HFFc6 (cell line): ENCODE data around the gene XRCC3. TPM values are rescaled to one million over a fixed set of nuclear protein-coding genes. Genes with fewer than 3 reads are reported as not detected.

Experiments
- DNase-seq: peaks from one replicate; pipeline ENCODE4 v3.0.0-alpha.2; 2018
- H3K27ac Mint-ChIP-seq: 2 replicates; pipeline ENCODE4 v1.8.0; 2020; ENCODE audit warnings: mild to moderate bottlenecking, mixed read lengths
- H3K27me3 Mint-ChIP-seq: 2 replicates; pipeline ENCODE4 v1.8.0; 2021; ENCODE audit warnings: mild to moderate bottlenecking, moderate library complexity, mixed read lengths; ENCODE audit not compliant: insufficient read depth
- H3K36me3 Mint-ChIP-seq: 2 replicates; pipeline ENCODE4 v1.8.0; 2021; ENCODE audit warnings: low read depth, mixed read lengths
- H3K4me1 Mint-ChIP-seq: 2 replicates; pipeline ENCODE4 v1.8.0; 2020; ENCODE audit warnings: low read depth, mixed read lengths
- H3K4me3 Mint-ChIP-seq: 2 replicates; pipeline ENCODE4 v1.8.0; 2020; ENCODE audit warnings: mild to moderate bottlenecking, moderate library complexity, mixed read lengths
- H3K9me3 Mint-ChIP-seq: 2 replicates; pipeline ENCODE4 v1.8.0; 2020; ENCODE audit warnings: mild to moderate bottlenecking, mixed read lengths
- total RNA-seq, 6 experiments: library from RNA; stranded (reverse); fragmentation: NEBNext Ultra II Directional; extraction: Animal tissue kit (Norgen Biotek cat#: 25700); gene quantifications; 2 replicates in 1 of 6; 3 replicates in 5 of 6; pipeline ENCODE4 v1.2.3, GENCODE V29; 2021
- TF ChIP-seq, protein P1 (sequence below): fragments of 200-600 bp; sonication (generic); IDR thresholded peaks from 2 replicates; pipeline ENCODE4 v1.5.0; 2021; ENCODE audit warnings: antibody characterized with exemption, mild to moderate bottlenecking

Gene XRCC3
- total RNA-seq, 6 experiments from 2014 or later = 7.3 to 15.7 (median 13.4) TPM

DNA sequence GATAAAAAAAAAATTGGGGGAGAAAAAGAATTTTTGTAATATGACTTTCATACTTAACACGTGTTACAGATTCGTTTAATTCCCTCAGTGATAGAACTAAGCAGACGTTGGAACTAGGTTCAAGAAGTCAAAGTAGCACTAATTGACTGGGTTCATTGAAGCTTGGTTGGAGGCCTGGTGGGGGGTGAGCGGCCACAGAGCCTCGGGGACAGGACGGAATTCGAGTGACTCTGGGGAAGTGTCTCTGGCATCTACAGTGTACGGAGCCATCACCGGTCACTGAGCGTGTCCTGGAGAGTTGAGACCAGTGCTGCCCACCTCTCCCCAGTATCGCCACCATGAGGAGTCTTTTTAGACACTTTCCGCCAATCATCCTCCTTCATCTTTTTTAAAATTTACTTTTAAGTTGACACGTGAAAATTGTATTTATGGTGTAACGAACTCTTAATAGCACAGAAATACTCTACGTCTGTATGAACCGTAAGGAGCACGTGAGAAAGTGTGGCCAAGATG is 1.7 kb upstream of the XRCC3 start:
- H3K27ac Mint-ChIP-seq = no peak overlapping the region; the same call in 1 of the 2 replicates
- peak overlapping the region; percentile 87 for H3K4me3 Mint-ChIP-seq
- H3K27me3 Mint-ChIP-seq = peaks cover 22% of the 10 kb centered on the region
- TF ChIP-seq, protein P1, sequence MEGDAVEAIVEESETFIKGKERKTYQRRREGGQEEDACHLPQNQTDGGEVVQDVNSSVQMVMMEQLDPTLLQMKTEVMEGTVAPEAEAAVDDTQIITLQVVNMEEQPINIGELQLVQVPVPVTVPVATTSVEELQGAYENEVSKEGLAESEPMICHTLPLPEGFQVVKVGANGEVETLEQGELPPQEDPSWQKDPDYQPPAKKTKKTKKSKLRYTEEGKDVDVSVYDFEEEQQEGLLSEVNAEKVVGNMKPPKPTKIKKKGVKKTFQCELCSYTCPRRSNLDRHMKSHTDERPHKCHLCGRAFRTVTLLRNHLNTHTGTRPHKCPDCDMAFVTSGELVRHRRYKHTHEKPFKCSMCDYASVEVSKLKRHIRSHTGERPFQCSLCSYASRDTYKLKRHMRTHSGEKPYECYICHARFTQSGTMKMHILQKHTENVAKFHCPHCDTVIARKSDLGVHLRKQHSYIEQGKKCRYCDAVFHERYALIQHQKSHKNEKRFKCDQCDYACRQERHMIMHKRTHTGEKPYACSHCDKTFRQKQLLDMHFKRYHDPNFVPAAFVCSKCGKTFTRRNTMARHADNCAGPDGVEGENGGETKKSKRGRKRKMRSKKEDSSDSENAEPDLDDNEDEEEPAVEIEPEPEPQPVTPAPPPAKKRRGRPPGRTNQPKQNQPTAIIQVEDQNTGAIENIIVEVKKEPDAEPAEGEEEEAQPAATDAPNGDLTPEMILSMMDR = 0 out of 2 replicates have a peak, but pooled peaks have one; percentile 11
- H3K36me3 Mint-ChIP-seq = peaks cover 18% of the 10 kb centered on the region
- DNase-seq = no peak
- H3K9me3 Mint-ChIP-seq = peaks cover 4% of the 10 kb centered on the region; the same call in 1 of the 2 replicates
- H3K4me1 Mint-ChIP-seq = peaks cover 38% of the 10 kb centered on the region

DNA sequence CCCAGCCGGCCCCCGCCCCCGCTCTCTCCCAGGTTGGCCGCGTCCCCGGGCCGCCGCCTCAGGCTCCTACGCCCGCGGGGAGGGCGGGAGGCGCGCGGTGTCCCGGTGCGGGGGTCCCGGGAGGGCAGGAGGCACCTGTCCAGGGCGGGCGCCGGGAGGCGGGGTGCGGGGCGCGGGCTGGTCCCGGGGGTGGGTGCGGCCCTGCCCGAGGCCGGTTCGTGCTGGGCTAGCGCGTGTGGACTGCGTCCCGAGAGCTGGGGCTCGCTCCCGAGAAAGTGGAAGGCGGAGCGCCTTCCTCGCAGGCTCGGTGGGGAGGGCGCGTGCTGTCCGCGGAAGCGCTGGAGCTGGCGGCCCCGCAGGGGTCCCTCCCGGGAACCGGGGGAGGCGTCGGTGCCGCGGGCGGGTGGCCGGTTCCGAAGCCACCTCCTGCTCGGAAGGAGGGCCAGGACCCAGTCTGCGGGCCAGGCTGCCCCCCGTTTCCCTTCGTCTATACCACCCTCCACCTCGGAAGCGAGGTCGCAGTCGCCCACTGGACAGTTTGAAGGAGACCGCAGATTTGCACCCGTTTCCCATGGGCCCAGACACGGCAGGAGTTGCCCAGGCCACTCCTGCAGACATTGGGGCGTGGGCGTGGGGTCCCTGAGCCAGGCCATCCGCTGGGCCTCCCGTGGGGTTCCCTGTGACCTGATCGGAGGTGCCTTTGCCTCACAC is 995 bp upstream of the XRCC3 start:
- H3K27me3 Mint-ChIP-seq = peaks cover 22% of the 10 kb centered on the region
- H3K9me3 Mint-ChIP-seq = peaks cover 4% of the 10 kb centered on the region; the same call in 1 of the 2 replicates
- no peak for DNase-seq
- H3K27ac Mint-ChIP-seq = peak overlapping the region; percentile 48; the same call in 1 of the 2 replicates
- H3K36me3 Mint-ChIP-seq = peaks cover 18% of the 10 kb centered on the region
- TF ChIP-seq, protein P1 = no peak
- peak overlapping the region; percentile 87 for H3K4me3 Mint-ChIP-seq
- peaks cover 31% of the 10 kb centered on the region for H3K4me1 Mint-ChIP-seq

- DNase-seq = no peak
- Mint-ChIP-seq H3K9me3 (peaks cover 4% of the 10 kb centered on the region; the same call in 1 of the 2 replicates), H3K4me1 (peaks cover 30% of the 10 kb centered on the region), H3K27ac (peak overlapping the region; percentile 67; the same call in 1 of the 2 replicates), H3K27me3 (peaks cover 22% of the 10 kb centered on the region), H3K4me3 (peak overlapping the region; percentile 81), H3K36me3 (peaks cover 24% of the 10 kb centered on the region)
- TF ChIP-seq, protein P1 = no peak
Measured at GRCh38 chr14:103714063-103714724, 1.1 kb downstream of the XRCC3 start.

DNA sequence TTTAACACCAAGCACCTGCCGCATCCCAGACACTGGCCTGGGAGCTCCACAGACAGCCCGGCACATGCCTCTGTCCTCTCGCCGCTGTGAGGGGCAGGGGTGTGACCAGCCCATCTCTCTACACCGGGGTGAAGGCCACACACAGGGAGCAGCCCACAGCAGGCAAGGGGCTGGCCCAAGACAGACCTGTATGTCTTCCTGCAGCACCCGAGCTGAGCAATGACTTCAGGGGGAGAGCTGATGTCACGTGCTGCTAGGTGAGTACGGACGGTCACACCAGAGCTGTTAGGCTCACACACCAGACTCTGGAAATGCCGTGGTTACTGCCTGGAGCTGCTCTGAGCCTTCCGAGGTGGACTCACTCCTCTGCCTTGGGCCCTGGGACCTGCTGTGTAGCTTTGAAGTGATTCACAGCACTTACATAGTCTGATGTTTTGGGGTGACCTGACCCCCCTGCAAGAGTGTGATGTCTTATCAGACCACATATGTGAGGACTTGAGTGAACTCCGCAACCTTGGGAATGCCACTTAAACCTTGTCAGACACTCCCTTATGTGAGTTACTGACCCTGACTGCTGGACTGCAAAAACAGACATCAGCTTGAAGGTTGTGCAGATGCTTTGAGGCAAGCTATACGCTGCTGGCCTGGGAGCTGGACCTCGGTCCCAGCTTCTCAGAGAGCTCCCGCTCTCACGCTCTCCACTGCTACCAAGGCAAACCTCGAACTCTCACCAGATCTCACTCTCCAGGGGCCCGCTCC is 1.8 kb downstream of the XRCC3 start:
- Mint-ChIP-seq H3K4me1 (peaks cover 30% of the 10 kb centered on the region), H3K27me3 (peaks cover 26% of the 10 kb centered on the region), H3K9me3 (peaks cover 8% of the 10 kb centered on the region; the same call in 1 of the 2 replicates), H3K36me3 (peaks cover 29% of the 10 kb centered on the region), H3K4me3 (peak overlapping the region; percentile 81), H3K27ac (peak overlapping the region; percentile 61)
- DNase-seq = no peak
- TF ChIP-seq, protein P1 = no peak

DNA sequence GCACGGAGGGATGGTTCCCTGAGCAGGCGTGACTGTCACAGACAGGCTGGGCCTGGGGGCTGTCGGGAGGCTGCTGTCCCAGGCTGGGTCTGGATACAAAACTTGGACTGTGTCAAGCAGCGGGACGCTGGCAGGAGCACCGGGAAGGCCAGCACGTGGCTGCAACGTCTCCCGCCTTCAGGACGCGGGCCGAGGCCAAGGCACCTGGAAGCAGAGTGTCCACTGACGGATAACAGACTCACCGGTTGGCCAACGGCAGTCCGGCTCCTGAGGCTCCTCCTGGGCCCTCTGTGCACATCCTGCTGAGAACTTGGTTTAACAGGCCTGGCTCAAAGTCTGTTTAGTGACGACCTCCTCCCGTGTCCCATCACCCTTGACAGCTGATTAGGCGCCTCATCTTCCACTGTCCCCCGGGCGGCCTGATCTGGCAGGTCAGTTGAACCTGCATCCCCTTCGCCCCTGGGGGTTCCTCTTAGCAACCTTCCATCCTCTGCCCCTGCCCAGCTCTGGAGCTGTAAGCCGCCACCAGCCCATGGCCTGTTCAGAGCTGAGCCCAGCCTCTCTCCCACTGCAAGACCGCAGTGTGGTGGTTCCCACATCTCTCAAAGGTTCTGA is 2.5 kb downstream of the XRCC3 start:
- peaks cover 24% of the 10 kb centered on the region for H3K36me3 Mint-ChIP-seq
- peak overlapping the region; percentile 61 for H3K27ac Mint-ChIP-seq
- H3K4me3 Mint-ChIP-seq = no peak overlapping the region
- peaks cover 8% of the 10 kb centered on the region; the same call in 1 of the 2 replicates for H3K9me3 Mint-ChIP-seq
- H3K4me1 Mint-ChIP-seq = peaks cover 27% of the 10 kb centered on the region
- TF ChIP-seq, protein P1 = no peak
- no peak for DNase-seq
- H3K27me3 Mint-ChIP-seq = peaks cover 31% of the 10 kb centered on the region
